Mesothelial cell of epicardium (in vitro differentiated cells): Measurements from ENCODE around the gene CPN2. TPM values are rescaled to one million over a fixed set of nuclear protein-coding genes. Genes with fewer than 3 reads are reported as not detected.

Source experiments
- DNase-seq, 2 experiments: peaks; one replicate each; pipeline ENCODE4 v3.0.0; 2021; ENCODE audit warnings: low spot score in 2 of 2; ENCODE audit not compliant: unreplicated experiment in 2 of 2
- H3K27ac Mint-ChIP-seq: 2 replicates; pipeline ENCODE4 v1.8.0; 2021; ENCODE audit warnings: mixed read lengths
- H3K27me3 Mint-ChIP-seq: 2 replicates; pipeline ENCODE4 v1.8.0; 2021; ENCODE audit warnings: low read depth, mixed read lengths
- H3K36me3 Mint-ChIP-seq: 2 replicates; pipeline ENCODE4 v1.8.0; 2021; ENCODE audit warnings: mixed read lengths
- H3K4me1 Mint-ChIP-seq: 2 replicates; pipeline ENCODE4 v1.8.0; 2021; ENCODE audit warnings: mixed read lengths
- H3K4me3 Mint-ChIP-seq: 2 replicates; pipeline ENCODE4 v1.8.0; 2021; ENCODE audit warnings: mild to moderate bottlenecking, moderate library complexity, mixed read lengths
- H3K9me3 Mint-ChIP-seq: 2 replicates; pipeline ENCODE4 v1.8.0; 2021; ENCODE audit warnings: mixed read lengths
- total RNA-seq: library from RNA; stranded (reverse); gene quantifications from 3 replicates; pipeline ENCODE4 v1.2.1, GENCODE V29; 2021
- TF ChIP-seq, protein P1 (sequence below): fragments of 200-600 bp; sonication (generic); IDR thresholded peaks from one replicate; pipeline ENCODE4 v1.5.0; 2021; ENCODE audit warnings: antibody characterized with exemption; ENCODE audit not compliant: unreplicated experiment

Gene CPN2
- total RNA-seq, 1 donor from 2014 or later, result not detected

DNA sequence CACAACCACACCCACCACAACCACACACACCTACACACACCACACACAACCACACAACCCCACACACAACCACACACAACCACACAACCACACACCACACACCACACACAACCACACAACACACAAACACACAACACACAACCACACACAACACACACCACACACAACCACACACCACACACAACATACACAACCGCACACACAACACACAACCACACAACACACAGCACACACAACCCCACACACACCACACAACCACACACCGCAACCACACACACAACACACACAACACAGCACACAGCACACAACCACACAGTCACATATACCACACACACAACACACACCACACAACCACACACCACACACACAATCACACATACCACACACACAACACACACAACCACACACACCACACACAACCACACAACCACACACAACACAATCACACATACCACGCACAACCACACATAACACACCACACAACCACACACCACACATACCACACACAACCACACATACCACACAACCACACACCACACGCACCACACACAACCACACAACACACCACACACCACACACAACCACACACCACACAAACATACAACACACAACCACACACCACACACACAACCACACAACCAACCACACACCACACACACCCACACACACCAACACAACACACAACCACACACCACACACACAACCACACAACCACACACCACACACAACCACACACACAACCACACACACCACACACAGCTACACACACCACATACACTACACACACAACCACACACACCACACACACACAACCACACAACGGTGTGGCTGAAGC lies 23.7 kb downstream of the CPN2 start:
- H3K27ac Mint-ChIP-seq, result no peak overlapping the region
- TF ChIP-seq, protein P1, sequence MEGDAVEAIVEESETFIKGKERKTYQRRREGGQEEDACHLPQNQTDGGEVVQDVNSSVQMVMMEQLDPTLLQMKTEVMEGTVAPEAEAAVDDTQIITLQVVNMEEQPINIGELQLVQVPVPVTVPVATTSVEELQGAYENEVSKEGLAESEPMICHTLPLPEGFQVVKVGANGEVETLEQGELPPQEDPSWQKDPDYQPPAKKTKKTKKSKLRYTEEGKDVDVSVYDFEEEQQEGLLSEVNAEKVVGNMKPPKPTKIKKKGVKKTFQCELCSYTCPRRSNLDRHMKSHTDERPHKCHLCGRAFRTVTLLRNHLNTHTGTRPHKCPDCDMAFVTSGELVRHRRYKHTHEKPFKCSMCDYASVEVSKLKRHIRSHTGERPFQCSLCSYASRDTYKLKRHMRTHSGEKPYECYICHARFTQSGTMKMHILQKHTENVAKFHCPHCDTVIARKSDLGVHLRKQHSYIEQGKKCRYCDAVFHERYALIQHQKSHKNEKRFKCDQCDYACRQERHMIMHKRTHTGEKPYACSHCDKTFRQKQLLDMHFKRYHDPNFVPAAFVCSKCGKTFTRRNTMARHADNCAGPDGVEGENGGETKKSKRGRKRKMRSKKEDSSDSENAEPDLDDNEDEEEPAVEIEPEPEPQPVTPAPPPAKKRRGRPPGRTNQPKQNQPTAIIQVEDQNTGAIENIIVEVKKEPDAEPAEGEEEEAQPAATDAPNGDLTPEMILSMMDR, result no peak
- no peaks in the 10 kb centered on the region for H3K36me3 Mint-ChIP-seq
- H3K4me1 Mint-ChIP-seq, result peaks cover 36% of the 10 kb centered on the region
- DNase-seq, result no peak
- H3K27me3 Mint-ChIP-seq, result peaks cover 4% of the 10 kb centered on the region
- H3K4me3 Mint-ChIP-seq, result no peak overlapping the region
- H3K9me3 Mint-ChIP-seq, result no peaks in the 10 kb centered on the region

DNA sequence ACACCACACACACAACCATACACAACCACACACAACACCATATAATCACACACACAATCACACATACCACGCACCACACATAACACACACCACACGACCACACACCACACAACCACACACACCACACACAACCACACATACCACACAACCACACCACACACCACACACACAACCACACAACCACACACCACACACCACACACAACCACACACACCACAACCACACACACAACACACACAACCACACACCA lies 24.2 kb downstream of the CPN2 start:
- H3K4me1 Mint-ChIP-seq, result peaks cover 42% of the 10 kb centered on the region
- no peak for DNase-seq
- no peaks in the 10 kb centered on the region for H3K36me3 Mint-ChIP-seq
- peaks cover 4% of the 10 kb centered on the region for H3K27me3 Mint-ChIP-seq
- H3K4me3 Mint-ChIP-seq, result no peak overlapping the region
- no peak overlapping the region for H3K27ac Mint-ChIP-seq
- TF ChIP-seq, protein P1, result no peak
- no peaks in the 10 kb centered on the region for H3K9me3 Mint-ChIP-seq

DNA sequence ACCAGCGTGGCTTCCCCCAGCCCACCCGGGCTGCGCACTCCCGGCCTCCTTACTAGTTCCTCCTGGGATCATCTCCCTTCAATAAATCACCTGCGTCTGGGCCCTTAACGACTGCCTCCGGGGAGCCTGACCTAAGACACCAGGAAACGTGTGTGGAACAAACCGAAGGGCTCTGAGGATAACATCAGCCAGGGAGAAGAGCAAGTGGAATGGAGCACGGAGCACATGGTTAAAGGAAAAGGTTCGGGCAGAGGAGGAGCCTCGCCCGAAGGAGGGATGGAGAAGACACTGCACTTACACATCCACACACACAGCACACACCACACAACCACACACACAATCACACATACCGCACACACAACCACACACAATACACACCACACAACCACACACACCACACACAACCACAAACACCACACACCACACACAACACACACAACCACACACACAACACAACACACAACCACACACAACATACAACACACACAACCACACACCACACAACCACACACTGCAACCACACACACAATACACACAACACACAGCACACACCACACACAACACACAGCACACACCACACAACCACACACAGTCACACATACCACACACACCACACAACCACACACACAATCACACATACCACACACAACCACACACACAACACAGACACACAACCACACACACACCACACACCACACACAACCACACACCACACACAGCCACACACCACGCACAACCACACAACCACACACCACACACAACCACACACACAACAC lies 24.7 kb downstream of the CPN2 start:
- DNase-seq, result no peak
- Mint-ChIP-seq H3K4me3 (no peak overlapping the region), H3K9me3 (no peaks in the 10 kb centered on the region), H3K4me1 (peaks cover 42% of the 10 kb centered on the region), H3K27me3 (peaks cover 2% of the 10 kb centered on the region), H3K27ac (no peak overlapping the region), H3K36me3 (no peaks in the 10 kb centered on the region)
- TF ChIP-seq, protein P1, result no peak

DNA sequence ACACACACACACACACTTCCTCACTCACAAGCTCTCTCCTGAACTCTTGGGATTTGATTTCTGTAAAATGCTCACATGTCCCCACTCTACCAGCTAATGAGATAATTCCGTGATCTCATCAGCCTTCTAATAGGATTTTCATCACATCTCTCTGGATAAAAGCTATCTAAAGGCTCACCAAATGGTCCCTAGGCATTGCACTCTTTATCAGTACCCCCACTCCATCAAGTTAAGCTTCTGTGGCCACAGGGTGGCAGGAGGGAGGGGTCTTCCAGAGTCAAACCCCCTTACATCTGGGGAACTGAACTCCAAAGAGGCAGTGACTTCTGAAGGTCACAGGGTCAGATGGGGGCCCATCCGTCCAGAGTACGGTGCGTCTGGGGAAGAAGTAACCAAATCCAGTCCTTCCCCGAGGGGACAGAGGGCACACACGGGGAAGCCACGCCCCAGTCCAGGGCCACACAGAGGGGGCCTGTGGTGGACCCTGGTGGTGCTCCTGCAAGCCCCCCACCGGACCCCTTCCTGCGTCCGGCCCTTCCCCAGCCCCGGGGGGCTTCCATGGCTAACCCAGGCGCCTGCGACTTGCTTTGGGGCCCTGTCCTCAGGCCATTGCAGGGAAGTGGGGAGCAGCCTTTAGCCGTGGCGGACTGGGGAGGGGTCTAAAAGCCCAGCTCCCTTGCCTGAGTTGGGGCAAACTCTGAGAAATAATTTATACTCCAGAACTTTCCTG lies 25.5 kb downstream of the CPN2 start:
- Mint-ChIP-seq H3K27me3 (peaks cover 2% of the 10 kb centered on the region), H3K9me3 (no peaks in the 10 kb centered on the region), H3K4me1 (peaks cover 34% of the 10 kb centered on the region), H3K36me3 (no peaks in the 10 kb centered on the region), H3K27ac (no peak overlapping the region), H3K4me3 (no peak overlapping the region)
- DNase-seq, result no peak
- TF ChIP-seq, protein P1, result no peak

DNA sequence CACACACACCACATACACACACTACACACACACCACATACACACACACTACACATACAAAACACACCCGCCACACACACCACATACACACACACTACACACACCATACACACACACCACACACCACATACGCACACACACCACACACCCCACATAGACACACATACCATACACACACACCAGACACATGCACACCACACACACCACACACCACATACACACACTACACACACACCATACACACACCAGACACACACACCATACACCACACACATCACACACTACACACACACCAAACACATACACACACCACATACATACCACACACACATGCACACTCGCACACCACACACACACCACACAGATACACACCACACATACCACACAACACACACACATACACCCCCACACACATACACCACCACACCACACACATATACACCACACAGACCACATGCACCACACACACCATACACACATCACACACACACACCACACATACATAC lies 26.3 kb downstream of the CPN2 start:
- H3K9me3 Mint-ChIP-seq, result no peaks in the 10 kb centered on the region
- no peak overlapping the region for H3K4me3 Mint-ChIP-seq
- no peak for DNase-seq
- H3K27me3 Mint-ChIP-seq, result peaks cover 2% of the 10 kb centered on the region
- TF ChIP-seq, protein P1, result no peak
- no peaks in the 10 kb centered on the region for H3K36me3 Mint-ChIP-seq
- peaks cover 27% of the 10 kb centered on the region for H3K4me1 Mint-ChIP-seq
- H3K27ac Mint-ChIP-seq, result no peak overlapping the region
